Renal pelvis (tissue), 4 donors: ENCODE results near the gene CNPY4. TPM values are rescaled to one million over a fixed set of nuclear protein-coding genes. Genes with fewer than 3 reads are reported as not detected.

Experiments
- DNase-seq: peaks from one replicate; pipeline ENCODE4 v3.0.0-alpha.2; 2013
- polyA plus RNA-seq, 3 donors: library from polyadenylated mRNA; unstranded; fragments of 120-200 nt; gene quantifications; one replicate each; pipeline ENCODE4 v1.2.1, GENCODE V29; 2013; ENCODE audit not compliant: insufficient read length in 3 of 3

CNPY4 gene
- polyA plus RNA-seq, 3 donors: 39.3 to 43.0 (median 41.5) TPM

DNA sequence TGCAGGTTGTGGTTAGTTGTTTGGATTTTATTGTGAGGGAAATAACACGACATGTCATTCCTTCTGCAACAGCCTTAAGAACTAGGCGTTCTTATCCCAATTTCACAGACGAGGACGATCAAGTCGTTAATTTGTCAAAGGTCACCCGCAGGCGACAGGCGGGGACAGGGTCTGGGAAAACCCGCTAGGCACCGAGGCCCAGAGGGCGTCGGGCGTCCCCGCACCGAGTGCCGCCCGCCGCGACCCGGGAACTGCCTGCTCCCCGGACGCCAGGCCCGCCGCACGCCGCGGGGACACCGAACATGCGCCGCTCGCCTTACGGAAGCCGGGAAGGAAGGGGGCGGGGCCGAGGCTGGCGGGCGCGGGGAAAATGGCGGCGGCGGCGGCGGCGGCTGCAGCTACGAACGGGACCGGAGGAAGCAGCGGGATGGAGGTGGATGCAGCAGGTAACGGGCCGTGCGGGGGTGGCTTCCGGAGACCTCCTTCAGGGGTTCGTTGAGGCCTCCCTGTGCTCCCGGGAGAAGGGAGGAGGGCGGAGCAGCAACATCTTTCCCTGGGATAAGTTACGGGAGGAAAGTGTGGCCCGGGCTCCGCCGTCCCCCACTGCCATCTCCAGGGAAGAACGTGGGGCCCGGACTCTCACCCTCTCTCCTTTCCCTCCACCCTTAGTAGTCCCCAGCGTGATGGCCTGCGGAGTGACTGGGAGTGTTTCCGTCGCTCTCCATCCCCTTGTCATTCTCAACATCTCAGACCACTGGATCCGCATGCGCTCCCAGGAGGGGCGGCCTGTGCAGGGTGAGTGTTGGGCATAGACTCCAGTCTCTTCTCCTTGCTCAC is 30.6 kb upstream of the CNPY4 start, which contains the start of gene COPS6:
Gene COPS6 (plus strand): TSS at position 349 of the 837 bp plus-strand sequence. CDS start 22 bp downstream, at position 371.
- peak; percentile 84 for DNase-seq

DNA sequence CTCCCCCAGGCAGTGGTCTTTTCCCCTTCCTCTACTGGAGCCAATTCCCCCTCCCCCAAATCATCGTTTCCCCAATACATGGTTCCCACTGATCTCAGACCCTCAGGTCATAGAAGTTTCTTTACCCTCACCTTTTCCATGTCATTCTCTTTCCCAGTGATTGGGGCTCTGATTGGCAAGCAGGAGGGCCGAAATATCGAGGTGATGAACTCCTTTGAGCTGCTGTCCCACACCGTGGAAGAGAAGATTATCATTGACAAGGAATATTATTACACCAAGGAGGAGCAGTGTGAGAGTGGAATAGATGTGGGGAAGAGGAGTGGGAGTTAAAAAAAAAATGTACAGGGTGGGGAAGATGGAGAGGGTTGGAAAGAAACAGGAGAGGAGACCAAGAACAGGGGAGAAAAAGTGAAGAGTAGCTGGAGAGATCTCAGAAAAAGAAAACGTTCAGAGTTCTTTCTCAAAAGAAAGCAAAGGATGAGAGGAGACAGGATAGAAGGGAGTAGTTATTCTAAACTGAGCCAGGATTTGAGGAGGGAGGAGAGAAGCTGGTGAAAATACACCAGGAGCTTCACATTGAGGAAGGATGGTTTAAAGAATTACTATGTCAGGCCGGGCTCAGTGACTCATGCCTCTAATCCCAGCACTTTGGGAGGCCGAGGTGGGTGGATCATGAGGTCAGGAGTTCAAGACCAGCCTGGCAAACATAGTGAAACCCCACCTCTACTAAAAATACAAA is 29.8 kb upstream of the CNPY4 start:
- DNase-seq: no peak

DNA sequence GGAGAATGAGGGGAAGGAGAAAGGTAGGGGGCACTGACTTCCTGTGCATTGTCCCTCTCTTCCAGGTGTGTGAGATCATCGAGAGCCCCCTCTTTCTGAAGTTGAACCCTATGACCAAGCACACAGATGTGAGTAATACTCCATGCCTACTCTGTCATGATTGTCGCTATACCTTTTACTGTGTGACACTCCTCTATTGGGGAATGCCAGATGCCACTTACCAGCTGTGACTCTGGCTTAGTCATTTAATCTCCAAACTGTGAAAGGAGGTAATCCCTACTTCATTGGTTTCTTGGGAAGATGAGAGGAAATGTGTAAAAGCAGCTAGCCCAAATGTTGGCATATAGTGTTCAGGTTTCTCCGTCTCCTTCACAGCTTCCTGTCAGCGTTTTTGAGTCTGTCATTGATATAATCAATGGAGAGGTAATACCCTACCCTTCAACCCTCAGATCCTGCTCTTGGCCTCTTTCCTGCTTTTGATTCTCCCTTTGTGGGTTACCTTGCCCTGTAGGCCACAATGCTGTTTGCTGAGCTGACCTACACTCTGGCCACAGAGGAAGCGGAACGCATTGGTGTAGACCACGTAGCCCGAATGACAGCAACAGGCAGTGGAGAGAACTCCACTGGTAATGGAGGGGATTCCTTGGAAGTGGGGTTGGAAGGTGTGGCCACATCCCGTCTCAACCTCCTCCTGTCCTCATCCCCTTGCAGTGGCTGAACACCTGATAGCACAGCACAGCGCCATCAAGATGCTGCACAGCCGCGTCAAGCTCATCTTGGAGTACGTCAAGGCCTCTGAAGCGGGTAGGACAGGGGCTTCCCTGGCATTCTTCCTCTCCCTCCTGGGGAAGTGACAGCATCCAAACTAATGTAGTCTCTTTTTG is 28.7 kb upstream of the CNPY4 start:
- DNase-seq: no peak

DNA sequence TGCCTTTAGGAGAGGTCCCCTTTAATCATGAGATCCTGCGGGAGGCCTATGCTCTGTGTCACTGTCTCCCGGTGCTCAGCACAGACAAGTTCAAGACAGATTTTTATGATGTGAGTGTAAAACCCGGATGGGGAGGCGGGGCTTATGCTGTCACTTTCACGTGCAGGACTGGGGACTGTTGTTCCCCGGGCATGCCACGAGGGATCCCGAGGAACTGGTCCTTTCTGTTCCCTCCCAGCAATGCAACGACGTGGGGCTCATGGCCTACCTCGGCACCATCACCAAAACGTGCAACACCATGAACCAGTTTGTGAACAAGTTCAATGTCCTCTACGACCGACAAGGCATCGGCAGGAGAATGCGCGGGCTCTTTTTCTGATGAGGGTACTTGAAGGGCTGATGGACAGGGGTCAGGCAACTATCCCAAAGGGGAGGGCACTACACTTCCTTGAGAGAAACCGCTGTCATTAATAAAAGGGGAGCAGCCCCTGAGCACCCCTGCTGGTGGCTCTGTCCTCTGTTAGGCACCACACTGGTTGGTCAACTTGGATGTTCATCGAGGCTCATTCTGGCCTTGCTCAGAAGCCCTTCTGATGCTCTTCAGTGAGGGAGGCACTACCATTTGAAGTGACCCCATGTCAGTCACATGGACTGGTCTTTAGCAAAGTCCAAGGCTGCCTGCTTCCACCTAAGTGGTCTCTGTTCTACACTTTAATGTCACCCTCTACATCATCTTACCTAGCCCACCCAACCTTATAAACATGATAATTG is 27.8 kb upstream of the CNPY4 start:
- DNase-seq: no peak

GRCh38 chr7:100093054-100093453 is 26.4 kb upstream of the CNPY4 start:
- DNase-seq: no peak

DNA sequence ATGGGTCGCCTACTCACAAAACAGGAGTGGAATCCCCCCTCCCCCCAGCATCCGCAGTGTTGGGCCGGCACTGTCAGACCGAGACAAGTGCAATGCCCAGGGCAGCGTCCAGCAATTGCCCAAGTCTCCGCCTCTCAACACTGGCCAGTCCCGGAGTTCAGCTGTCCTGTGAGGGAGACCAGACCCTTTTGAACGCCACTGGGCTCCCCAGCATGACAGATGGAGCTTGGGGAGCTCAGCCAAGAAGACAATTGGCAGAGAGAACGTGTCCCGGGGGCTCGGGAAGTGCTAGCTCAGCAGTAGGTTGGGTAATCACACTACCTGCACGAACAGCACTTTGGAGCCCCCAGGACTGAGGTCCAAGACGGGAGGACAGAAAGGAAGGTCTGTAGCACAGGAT is 25.9 kb upstream of the CNPY4 start:
- no peak for DNase-seq

GRCh38 chr7:100093925-100094486 is 25.4 kb upstream of the CNPY4 start:
- no peak for DNase-seq

DNA sequence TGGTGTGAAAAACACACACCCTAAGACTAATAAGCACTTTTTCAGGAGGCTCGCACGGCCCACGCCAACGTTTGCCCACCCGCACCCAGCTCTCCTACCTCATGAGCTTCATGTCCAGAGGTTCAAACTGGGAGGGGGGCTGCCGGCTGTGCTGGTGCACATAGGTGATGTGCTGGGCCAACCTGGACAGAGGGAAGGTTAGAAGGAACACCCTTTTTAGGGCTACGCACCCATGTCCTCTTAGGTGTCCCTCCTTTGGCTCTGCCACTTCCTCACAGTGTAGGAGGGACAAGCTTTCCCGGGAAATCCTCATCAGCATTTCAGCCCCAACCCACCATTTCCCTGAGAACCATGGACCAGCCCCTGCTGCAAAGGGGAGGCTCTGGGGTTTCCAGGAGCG is 24.1 kb upstream of the CNPY4 start:
- DNase-seq: no peak

DNA sequence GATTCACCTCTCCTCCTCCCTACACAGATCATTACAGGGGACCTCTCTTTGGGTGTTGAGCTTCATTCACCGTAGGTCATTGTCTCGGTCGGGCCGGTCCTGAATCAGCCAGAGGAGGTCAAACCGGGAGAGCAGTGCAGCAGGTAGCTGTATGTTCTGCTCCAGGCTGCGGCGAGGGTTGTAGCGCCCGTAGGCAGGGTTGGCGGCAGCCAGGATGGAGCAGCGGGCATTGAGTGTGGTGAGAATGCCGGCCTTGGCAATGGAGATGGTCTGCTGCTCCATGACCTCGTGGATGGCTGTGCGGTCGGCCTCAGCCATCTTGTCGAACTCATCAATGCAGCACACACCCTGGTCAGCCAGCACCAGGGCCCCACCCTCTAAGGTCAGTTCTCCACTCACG is 23.7 kb upstream of the CNPY4 start:
- DNase-seq: no peak

DNA sequence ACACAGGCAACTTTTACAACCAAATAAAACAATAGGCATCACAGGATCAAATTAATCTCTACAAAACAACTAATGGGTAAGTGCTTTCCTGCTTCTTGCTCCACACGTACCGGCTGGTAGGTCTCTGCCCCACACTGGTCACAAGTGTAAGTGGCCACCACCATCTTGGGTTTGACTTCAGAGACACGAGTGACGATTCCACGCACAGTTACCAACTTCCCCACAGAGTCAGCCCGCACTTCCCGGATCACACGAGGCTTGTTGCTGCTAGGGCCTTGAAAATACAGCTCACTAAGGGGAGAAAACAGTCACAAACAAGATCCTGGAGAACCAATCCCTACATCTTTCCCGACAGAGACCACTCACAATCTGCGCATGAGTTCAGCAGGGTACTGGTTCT is 20.5 kb upstream of the CNPY4 start:
- no peak for DNase-seq

DNA sequence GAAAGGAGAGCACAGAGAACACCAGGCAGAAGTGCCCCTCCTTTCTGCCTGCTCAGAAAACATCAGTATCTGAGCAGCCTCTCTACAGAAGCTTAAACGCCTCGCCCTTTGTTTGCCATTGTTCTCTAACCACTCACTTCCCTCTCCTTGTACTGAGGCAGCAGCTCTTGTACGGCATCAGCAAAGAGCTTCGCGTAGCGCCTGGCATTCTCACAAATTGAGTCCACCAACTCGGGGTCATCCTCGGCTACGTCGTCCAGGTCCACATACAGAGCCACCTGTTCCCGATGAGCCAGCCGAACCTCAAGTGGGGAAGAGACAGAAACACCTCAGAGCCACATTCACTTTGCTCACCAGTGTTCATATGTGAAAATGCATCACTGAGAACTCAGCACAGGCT is 20.0 kb upstream of the CNPY4 start:
- no peak for DNase-seq

DNA sequence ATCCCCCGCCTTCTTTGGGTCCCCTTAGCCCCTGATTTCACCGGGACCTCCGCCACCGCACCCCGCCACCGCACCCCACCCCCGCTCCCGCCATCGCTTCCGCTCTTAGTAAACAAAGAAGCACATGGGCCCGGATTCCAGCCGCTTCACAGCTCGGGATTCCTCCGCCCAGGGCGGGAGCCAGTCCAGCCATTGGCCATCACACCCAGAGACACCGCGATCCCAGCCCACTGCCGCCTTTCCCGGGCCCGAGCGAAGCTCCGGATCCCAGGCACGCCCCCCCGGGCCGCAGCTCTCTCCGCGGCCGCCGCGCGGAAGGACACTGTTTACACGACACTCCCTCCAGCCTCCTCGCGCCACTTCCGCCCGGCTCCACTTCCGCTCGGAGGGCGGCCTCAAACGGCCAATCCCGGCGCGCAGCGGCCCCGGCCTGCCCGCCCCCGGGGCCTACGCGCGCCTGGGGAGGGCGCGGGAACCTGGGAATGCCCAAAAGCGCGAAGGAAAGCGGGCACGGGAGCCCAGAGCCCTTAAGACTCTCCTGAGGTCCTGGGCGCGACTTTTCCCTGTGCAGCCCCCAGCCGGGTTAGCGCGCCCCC is 18.9 kb upstream of the CNPY4 start:
- peak; percentile 97 for DNase-seq

DNA sequence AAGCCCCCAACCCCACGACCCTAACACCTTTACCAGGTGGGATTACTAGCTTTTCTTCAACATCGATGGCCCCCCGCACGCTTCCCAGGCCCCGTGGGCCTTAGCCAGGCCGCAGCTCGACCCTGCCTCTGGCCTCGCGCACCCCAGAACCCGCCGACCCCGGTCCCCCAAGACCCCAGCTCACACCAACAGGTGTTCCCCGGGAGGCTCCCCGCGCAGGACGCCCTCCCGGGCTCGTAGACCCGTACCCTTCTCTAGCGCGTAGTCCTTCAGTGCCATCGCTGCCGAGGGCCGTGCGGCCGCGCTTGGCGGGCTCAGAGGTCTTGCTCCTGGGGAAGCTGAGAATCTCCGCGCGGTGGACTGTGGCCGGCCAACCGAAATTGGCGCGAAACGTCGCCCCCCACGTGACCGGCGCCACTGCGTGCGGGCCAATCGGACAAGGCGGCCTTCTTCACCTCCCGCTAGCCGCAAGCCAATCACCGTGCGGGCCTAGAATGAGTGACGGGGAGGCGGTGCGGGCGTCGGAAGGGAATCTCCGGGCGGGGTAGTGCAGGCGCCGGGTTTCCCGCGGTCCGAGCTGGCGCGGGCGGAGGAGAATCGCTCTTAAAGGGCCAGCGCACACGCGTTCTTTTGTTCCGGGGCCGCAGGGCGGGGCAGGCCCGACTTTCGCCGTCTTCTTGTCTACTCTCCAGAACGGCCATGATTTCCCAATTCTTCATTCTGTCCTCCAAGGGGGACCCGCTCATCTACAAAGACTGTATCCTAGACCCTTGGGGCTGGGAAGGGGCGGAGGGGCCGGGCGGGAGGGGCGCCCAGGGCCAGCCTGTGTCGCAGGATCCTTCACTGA is 18.2 kb upstream of the CNPY4 start, which contains the start of the genes AP4M1 and MCM7:
Gene AP4M1 (plus strand): TSS at position 628 of the 847 bp plus-strand sequence. CDS start 72 bp downstream, at position 700.
Gene MCM7 (minus strand): TSS at position 382 of the 847 bp plus-strand sequence. CDS start 103 bp downstream, at position 279.
- peak; percentile 99 for DNase-seq

DNA sequence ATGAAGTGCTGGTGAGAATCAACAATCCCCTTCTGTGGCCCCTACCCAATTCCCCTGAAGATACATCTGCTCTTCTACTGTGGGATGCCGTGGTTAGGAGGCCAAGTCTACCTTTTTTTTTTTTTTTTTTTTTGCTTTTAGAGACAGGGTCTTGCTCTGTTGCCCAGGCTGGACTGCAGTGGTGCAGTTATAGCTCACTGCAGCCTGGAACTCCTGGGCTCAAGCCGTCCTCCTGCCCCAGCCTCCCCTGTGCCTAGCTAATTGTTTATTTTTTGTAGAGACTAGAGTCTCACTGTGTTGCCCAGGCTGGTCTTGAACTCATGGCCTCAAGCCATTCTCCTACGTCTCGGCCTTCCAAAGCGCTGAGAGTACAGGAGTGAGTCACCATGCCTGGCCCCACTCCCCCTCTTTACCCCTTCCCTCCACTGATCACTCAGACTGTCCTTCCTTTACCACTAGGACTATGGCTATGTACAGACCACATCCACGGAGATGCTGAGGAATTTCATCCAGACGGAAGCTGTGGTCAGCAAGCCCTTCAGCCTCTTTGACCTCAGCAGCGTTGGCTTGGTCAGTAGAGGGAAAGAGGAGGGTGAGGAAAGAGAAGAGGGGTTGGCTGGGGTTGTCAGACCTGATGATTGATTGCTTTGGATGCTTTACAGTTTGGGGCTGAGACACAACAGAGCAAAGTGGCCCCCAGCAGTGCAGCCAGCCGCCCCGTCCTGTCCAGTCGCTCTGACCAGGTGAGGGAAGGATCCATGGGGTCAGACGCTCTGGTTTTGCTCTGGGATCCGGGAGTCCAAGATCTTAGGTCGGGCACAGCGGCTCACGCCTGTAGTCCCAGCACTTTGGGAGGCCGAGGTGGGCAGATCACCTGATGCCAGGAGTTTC is 16.2 kb upstream of the CNPY4 start:
- no peak for DNase-seq

- no peak for DNase-seq
These were observed 13.9 kb upstream of the CNPY4 start for GRCh38 chr7:100105534-100105933.

DNA sequence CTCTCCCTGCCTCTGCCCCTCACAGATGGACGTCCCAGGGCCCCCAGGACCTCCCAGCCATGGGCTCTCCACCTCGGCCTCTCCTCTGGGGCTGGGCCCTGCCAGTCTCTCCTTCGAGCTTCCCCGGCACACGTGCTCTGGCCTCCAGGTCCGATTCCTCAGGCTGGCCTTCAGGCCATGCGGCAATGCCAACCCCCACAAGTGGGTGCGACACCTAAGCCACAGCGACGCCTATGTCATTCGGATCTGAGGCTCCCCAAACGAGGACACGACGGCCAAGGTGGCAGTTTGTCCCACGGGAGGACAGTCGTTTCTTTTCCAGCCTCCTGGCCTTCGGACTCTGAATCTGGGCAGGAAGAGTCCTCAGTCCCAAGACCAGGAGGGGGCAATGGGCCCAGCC is 12.8 kb upstream of the CNPY4 start:
- no peak for DNase-seq

GRCh38 chr7:100107125-100107737 is 12.2 kb upstream of the CNPY4 start:
- no peak for DNase-seq

DNA sequence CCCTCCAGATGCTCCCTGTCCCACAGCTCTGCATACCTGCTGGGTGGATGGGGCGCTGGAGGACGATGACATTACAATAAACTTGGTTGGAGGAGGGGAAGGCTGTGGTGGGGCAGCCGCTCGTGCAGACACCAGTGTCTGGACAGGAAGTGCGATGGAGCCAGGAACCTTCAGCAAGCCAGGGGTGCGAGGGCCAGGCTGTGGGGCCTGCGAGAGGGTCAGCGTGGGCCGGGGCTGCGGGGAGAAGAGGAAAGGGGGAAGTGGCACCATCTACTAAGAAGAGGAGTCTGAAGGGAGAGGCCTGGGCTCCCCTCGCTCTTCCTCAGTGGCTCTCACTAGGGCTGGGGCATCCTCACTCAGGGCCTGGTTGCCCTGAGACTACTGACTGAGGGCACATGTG is 11.5 kb upstream of the CNPY4 start:
- DNase-seq: no peak
